Measurements from ENCODE around the gene MEAF6. TPM values are rescaled to one million over a fixed set of nuclear protein-coding genes. Genes with fewer than 3 reads are reported as not detected.

MEAF6 gene
- total and polyA plus RNA-seq, 10 donors, result 39.5 to 69.0 (median 56.2) TPM

DNA sequence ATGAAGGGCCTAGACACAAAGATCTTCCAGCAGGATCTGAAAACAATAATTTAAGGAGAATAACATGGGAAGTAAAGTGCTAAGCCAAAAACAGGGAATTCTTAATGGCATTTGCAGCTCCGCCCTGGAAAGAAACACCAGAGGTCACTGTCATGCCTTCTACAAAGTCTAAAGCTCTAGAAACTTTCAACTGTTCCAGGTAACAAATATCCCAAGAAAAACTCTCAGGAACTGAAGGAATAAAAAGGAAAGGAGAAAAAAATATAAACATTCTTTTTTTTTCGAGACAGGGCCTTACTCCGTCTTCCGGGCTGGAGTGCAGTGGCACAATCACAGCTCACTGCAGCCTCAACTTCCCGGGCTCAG is 27.0 kb downstream of the MEAF6 start:
- H3K36me3 ChIP-seq, result peaks cover 0 to 75% (median 42%) of the 10 kb centered on the region in 6 donors
- H3K4me1 ChIP-seq, result peaks cover 36 to 59% (median 52%) of the 10 kb centered on the region in 6 donors
- DNase-seq, result no peak
- TF ChIP-seq POLR2A (IDR thresholded peaks at IDR 0.05), result no peak
- TF ChIP-seq, protein P1, sequence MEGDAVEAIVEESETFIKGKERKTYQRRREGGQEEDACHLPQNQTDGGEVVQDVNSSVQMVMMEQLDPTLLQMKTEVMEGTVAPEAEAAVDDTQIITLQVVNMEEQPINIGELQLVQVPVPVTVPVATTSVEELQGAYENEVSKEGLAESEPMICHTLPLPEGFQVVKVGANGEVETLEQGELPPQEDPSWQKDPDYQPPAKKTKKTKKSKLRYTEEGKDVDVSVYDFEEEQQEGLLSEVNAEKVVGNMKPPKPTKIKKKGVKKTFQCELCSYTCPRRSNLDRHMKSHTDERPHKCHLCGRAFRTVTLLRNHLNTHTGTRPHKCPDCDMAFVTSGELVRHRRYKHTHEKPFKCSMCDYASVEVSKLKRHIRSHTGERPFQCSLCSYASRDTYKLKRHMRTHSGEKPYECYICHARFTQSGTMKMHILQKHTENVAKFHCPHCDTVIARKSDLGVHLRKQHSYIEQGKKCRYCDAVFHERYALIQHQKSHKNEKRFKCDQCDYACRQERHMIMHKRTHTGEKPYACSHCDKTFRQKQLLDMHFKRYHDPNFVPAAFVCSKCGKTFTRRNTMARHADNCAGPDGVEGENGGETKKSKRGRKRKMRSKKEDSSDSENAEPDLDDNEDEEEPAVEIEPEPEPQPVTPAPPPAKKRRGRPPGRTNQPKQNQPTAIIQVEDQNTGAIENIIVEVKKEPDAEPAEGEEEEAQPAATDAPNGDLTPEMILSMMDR (IDR thresholded peaks at IDR 0.05 in 8 of 11, conservative IDR thresholded peaks at IDR 0.05 in 3 of 11), result peak in 7 of 11 experiments; percentile 15 to 66 (median 44)
- no peak for TF ChIP-seq POLR2AphosphoS5 (IDR thresholded peaks at IDR 0.05)
- H3K4me3 ChIP-seq, result no peak overlapping the region
- 76 to 87% (median 84%) methylated on average over 5 of the region's 5 CpGs for WGBS, 5 donors
- intact Hi-C loops (cut with DNase I; ENCODE audit: low total_unique reads), result loop anchor here (2.0 kb wide), 1 partner anchor 33 kb away; no protein-coding TSS in a partner anchor
- H3K9me3 ChIP-seq, result no peaks in the 10 kb centered on the region
- peak overlapping the region in 7 of 8 donors; percentile 67 to 98 (median 78) for H3K27ac ChIP-seq
- no peaks in the 10 kb centered on the region for H3K27me3 ChIP-seq (replicated peaks in 1 of 7)

DNA sequence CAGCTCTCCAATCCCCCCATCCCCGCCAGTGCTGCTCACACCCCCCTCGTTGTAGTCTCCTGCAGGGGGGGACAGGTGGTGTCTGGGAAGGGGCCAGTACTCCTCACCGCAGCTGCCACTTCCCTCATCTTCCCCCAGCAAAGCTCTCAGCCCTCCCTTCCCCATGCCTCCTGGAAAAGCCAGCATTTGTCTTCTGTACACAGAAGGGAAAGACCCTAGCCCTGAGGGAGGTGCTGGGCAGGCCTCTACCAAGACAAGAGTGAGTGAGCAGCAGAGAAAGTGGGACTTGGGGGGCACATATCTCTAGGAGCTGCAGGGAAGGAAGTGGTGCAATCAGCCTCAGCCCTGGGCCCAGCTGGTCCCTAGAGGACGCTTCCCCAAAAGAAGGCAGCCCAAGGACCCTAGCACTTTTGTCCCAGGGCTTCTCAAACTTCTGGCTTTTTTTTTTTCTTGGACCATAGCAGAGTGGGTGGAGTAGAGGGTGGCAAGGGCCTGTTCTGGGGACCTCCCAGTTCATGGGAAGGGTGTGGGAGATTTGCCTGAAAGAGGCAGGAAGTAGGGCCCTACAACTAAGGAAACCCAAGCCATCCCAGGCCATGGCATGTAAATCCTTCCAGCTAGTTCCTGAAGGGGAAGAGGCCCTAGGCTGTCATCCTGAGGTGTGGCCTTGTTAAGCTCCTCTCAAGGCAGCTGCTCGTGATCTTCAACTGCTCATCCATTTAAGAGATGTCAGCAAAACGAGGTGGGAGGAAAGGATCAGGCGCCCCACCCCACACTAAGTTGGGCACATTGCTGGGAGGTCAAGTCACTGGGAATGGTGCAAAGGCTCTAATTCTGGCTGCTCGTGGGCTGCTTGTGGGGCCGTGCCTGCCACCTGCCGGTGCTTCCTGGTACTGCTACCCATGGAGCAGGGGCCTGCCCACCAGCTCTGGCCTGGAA is 27.6 kb downstream of the MEAF6 start:
- peak; percentile 93 for DNase-seq
- Histone ChIP-seq H3K27ac (peak overlapping the region; percentile 54 to 98 (median 76)), H3K4me1 (peaks cover 36 to 66% (median 55%) of the 10 kb centered on the region in 6 donors), H3K9me3 (no peaks in the 10 kb centered on the region), H3K27me3 (replicated peaks in 1 of 7) (no peaks in the 10 kb centered on the region), H3K4me3 (no peak overlapping the region), H3K36me3 (peaks cover 0 to 75% (median 45%) of the 10 kb centered on the region in 6 donors)
- intact Hi-C loops (cut with DNase I; ENCODE audit: low total_unique reads), result loop anchor here (2.0 kb wide), 1 partner anchor 32 kb away; no protein-coding TSS in a partner anchor
- TF ChIP-seq POLR2AphosphoS5 (IDR thresholded peaks at IDR 0.05), result peak; percentile 59 to 73 (median 73)
- TF ChIP-seq POLR2A (IDR thresholded peaks at IDR 0.05), result no peak
- TF ChIP-seq, protein P1 (IDR thresholded peaks at IDR 0.05 in 8 of 11, conservative IDR thresholded peaks at IDR 0.05 in 3 of 11), result peak; percentile 96 to 99 (median 99)
- 5 to 12% (median 7%) methylated on average over 6 to 10 of the region's 10 CpGs for WGBS, 5 donors

DNA sequence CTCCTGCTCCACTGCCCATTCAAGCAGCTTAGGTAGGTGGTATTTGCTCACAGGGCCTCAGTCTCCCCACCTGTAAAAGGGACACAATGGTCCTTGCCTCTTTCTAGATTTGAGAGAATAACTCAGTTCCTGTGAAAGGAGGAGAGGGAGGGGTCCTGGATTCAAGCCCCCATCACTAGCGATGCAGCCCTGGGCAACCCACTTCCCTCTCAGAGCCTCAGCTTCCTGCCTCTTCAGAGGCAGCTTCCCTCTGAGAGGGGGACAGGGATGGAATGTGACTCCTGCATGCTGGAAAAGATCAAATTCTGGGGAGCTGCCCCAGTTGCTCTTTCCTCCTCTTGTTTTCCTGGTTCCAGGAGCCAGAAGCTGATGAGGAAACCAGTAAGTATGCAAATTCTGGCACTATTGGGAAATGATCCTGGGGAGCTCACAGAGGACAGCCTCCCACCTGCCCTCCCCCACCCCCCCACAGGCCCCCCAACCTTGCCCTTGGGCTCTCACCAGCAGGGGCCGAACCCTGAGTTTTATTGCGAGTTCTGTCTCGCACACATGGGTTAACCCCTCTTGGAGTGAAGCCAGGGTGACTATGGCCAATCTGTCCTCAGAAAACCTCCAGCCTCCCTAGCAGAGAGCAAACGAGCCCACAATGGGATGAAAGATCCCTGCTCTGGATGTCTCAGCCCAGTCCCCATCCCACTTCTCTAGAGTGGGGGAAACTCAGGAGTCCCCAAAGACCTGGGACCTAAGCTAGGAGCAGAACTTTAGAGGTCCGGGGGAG is 28.5 kb downstream of the MEAF6 start:
- intact Hi-C loops (cut with DNase I; ENCODE audit: low total_unique reads), result loop anchor here (2.0 kb wide), 1 partner anchor 31 kb away; no protein-coding TSS in a partner anchor
- no peak for DNase-seq
- WGBS, 5 donors, result 22 to 48% (median 33%) methylated on average over 5 to 6 of the region's 6 CpGs
- no peaks in the 10 kb centered on the region for H3K9me3 ChIP-seq
- H3K4me3 ChIP-seq, result no peak overlapping the region
- no peaks in the 10 kb centered on the region for H3K27me3 ChIP-seq (replicated peaks in 1 of 7)
- TF ChIP-seq POLR2AphosphoS5 (IDR thresholded peaks at IDR 0.05) (no peak), POLR2A (IDR thresholded peaks at IDR 0.05) (no peak)
- TF ChIP-seq, protein P1 (IDR thresholded peaks at IDR 0.05 in 8 of 11, conservative IDR thresholded peaks at IDR 0.05 in 3 of 11), result no peak
- H3K4me1 ChIP-seq, result peaks cover 36 to 74% (median 61%) of the 10 kb centered on the region in 6 donors
- H3K27ac ChIP-seq, result peak overlapping the region; percentile 29 to 98 (median 76)
- H3K36me3 ChIP-seq, result peaks cover 0 to 75% (median 48%) of the 10 kb centered on the region in 6 donors

Measured in spleen (tissue), 11 donors.